ENCODE results near the gene NKD2.
"Not testable (repeated sequence)": the region's sequence is repeated elsewhere in the genome, so short reads cannot be mapped to it uniquely, and the experiment has no call there.

Gene NKD2

DNA sequence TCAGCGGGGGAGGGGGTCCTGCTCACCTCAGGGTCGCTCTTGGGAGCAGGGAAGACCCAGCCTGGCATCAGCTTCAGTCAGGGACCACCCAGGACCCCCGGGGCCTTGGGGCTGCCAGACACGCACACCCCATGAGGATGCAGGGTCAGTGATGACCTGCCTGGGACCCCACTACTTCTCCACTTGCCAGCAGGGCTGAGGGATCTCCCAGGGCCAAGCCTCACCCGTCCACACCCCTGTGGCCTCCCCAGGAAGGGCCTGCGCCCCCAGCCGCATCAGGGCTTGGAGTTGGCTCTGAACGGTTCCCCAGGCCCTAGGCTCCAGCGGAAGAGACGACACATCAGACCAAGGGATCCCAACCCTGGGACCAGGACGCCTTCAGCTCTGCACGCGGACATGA, 69.6 kb downstream of the NKD2 start:
- no peak overlapping the region for H3K4me3 ChIP-seq (replicated peaks; ENCODE audit: low read depth, low read length)
- no peak for DNase-seq (ENCODE audit: extremely low read depth, low read depth)
- TF ChIP-seq, protein P1, sequence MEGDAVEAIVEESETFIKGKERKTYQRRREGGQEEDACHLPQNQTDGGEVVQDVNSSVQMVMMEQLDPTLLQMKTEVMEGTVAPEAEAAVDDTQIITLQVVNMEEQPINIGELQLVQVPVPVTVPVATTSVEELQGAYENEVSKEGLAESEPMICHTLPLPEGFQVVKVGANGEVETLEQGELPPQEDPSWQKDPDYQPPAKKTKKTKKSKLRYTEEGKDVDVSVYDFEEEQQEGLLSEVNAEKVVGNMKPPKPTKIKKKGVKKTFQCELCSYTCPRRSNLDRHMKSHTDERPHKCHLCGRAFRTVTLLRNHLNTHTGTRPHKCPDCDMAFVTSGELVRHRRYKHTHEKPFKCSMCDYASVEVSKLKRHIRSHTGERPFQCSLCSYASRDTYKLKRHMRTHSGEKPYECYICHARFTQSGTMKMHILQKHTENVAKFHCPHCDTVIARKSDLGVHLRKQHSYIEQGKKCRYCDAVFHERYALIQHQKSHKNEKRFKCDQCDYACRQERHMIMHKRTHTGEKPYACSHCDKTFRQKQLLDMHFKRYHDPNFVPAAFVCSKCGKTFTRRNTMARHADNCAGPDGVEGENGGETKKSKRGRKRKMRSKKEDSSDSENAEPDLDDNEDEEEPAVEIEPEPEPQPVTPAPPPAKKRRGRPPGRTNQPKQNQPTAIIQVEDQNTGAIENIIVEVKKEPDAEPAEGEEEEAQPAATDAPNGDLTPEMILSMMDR (IDR thresholded peaks at IDR 0.05; ENCODE audit: low read depth, low read length, missing control alignments) = no peak

DNA sequence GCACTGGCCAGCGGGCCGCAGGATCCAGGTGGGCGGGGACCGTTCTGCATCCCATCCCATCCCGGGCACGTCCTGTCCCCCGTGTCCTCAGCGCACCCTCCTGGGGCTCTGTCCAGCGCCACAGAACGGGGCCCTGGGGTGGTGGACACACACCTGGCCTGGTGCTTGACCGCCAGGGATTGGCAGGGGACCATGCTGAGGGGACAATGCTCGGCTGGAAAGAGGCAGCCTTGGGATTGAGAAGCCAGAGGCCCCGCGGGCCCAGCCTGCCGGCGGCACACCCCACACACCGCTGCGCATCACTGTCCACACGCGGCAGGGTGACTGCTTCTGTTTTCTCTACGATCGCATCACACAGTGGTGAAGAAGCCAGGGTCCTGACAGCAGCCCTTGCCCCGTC, 70.2 kb downstream of the NKD2 start:
- DNase-seq (ENCODE audit: extremely low read depth, low read depth) = no peak
- TF ChIP-seq, protein P1 (IDR thresholded peaks at IDR 0.05; ENCODE audit: low read depth, low read length, missing control alignments) = no peak
- no peak overlapping the region for H3K4me3 ChIP-seq (replicated peaks; ENCODE audit: low read depth, low read length)

DNA sequence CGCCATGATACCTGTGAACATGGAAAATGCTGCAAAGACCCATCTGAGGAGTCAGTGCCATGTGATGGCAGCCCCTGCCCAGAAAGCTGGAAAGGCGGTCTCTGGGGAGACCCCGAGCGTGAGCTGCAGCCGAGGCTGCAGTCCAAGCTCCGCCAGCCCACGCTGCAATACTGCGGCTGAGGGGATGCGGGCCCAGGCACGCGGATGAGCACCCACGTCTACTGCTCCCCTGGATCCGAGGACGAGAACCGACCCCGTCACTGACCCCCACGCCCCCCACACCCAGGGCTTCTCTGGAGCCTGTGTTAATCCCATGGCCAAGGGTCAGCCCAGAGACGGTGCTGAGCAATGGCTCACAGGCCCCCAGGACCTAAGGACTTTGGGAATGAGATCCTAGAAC, 70.9 kb downstream of the NKD2 start:
- no peak for DNase-seq (ENCODE audit: extremely low read depth, low read depth)
- TF ChIP-seq, protein P1 (IDR thresholded peaks at IDR 0.05; ENCODE audit: low read depth, low read length, missing control alignments) = no peak
- no peak overlapping the region for H3K4me3 ChIP-seq (replicated peaks; ENCODE audit: low read depth, low read length)

DNA sequence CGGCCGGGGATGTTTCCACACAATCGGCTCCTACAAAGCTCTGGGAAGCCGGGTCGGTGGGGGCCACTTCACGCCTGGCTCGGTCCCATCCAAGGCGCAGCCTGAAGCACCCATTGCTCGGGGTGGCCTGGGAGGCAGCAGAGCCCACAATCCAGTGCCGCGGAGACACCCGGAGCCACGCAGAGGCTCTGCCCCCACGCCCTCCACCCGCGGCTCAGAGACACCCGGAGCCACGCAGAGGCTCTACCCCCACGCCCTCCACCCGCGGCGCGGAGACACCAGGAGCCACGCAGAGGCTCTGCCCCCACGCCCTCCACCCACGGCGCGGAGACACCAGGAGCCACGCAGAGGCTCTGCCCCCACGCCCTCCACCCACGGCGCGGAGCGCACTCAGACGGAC, 71.4 kb downstream of the NKD2 start:
- TF ChIP-seq, protein P1 (IDR thresholded peaks at IDR 0.05; ENCODE audit: low read depth, low read length, missing control alignments) = no peak
- no peak for DNase-seq (ENCODE audit: extremely low read depth, low read depth)
- no peak overlapping the region for H3K4me3 ChIP-seq (replicated peaks; ENCODE audit: low read depth, low read length)

DNA sequence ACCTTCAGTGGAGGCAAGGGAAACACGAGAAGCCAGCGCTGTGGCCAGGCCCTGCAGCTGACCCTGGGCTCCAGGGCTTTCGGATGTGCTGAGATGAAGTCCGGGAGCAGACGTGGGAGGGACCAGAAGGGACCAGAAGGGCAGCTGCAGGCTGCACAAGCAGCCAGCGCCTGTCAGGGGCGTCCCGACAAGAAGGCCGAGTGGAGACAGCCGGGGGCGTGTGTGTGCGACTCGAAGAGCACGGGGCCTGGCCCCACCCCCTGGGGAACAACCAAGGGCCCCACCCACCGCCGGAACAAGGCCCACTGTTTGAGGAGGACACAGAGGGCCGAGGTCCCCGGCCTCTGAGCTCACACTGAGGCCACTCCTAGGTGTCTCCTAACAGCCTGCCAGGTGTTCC, 71.8 kb downstream of the NKD2 start:
- no peak overlapping the region for H3K4me3 ChIP-seq (replicated peaks; ENCODE audit: low read depth, low read length)
- no peak for DNase-seq (ENCODE audit: extremely low read depth, low read depth)
- TF ChIP-seq, protein P1 (IDR thresholded peaks at IDR 0.05; ENCODE audit: low read depth, low read length, missing control alignments) = no peak

DNA sequence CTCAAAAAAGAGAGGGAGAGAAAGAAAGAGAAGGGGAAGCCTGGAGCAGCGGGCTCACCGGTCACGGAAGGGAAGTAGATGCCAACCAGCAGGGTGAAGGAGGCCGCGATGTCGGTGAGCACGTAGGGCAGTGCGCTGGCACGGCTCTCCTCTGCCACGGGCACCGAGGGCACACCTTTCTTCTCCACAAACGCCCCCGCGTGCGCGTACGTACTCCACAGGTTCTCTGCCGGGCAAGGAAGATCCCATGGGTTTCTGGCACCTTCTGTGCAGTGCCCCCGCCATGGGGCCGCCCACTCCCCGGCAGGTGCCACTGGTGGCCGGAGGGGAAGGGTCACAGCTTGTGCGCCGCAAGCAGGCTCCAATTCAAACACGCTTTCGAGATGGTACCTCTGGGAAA, 72.9 kb downstream of the NKD2 start:
- DNase-seq (ENCODE audit: extremely low read depth, low read depth) = no peak
- H3K4me3 ChIP-seq (replicated peaks; ENCODE audit: low read depth, low read length) = no peak overlapping the region
- TF ChIP-seq, protein P1 (IDR thresholded peaks at IDR 0.05; ENCODE audit: low read depth, low read length, missing control alignments) = no peak

DNA sequence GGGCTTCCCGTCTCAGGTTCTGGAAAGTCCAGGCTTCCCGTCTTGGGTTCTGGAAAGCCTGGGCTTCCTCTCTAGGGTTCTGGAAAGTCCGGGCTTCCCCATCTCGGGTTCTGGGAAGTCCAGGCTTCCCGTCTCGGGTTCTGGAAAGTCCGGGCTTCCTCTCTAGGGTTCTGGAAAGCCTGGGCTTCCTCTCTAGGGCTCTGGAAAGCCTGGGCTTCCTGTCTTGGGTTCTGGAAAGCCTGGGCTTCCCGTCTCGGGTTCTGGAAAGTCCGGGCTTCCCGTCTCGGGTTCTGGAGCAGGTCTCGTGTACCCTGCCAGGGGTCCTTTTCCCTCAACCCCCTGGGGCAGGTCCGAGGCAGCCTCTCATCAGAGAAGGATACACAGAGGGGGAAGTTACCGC, 74.4 kb downstream of the NKD2 start:
- not testable (repeated sequence) for DNase-seq (ENCODE audit: extremely low read depth, low read depth); H3K4me3 ChIP-seq (replicated peaks; ENCODE audit: low read depth, low read length)
